Suprapubic skin (tissue), 4 donors: ENCODE results near the gene ZDHHC22.

Experiments
- EP300 ChIP-seq: sonication (generic); formaldehyde crosslinking; IDR thresholded peaks from one replicate; pipeline ENCODE4 v1.6.1; 2017; ENCODE audit warnings: antibody characterized with exemption
- POLR2A ChIP-seq, 2 donors: fragments of 450-650 bp; IDR thresholded peaks; one replicate each; pipeline ENCODE4 v1.6.1; 2017; ENCODE audit warnings: antibody characterized with exemption in 2 of 2, mild to moderate bottlenecking in 2 of 2, moderate library complexity in 2 of 2
- POLR2AphosphoS5 ChIP-seq, 3 donors: sonication (generic); formaldehyde crosslinking; IDR thresholded peaks; one replicate each; pipeline ENCODE4 v1.6.1; 2017; ENCODE audit warnings: antibody characterized with exemption in 3 of 3
- TF ChIP-seq, protein P1 (sequence below), 2 donors: fragments of 200-600 bp in 1 of 2; fragments of 450-650 bp in 1 of 2; sonication (generic) in 1 of 2; IDR thresholded peaks; one replicate each; pipeline ENCODE4 v1.5.1; 2016 to 2019; ENCODE audit warnings: antibody characterized with exemption in 2 of 2, mild to moderate bottlenecking in 1 of 2, moderate library complexity in 1 of 2

DNA sequence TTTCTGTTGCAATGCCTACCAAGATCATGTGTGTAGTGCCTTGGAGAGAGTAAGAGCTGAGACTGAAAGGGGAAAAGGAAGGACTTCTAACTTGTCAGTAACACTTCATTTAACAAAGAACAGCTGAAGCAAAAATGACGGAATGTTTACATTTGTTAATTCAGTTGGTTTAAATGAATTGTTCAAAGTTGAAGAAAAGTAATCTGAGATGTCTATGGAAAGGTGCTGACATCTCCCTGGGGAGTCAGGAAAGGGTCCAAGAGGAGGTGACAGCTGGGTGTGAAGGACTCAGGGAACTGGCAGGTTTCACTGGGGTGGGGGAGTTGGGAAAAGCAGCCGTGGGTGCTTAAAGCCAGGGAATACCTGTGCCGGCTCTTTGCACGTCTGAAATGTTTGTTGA lies 47.9 kb upstream of the ZDHHC22 start:
- TF ChIP-seq EP300 (no peak), POLR2A (IDR thresholded peaks at IDR 0.05) (no peak), POLR2AphosphoS5 (IDR thresholded peaks at IDR 0.05) (no peak)
- TF ChIP-seq, protein P1, sequence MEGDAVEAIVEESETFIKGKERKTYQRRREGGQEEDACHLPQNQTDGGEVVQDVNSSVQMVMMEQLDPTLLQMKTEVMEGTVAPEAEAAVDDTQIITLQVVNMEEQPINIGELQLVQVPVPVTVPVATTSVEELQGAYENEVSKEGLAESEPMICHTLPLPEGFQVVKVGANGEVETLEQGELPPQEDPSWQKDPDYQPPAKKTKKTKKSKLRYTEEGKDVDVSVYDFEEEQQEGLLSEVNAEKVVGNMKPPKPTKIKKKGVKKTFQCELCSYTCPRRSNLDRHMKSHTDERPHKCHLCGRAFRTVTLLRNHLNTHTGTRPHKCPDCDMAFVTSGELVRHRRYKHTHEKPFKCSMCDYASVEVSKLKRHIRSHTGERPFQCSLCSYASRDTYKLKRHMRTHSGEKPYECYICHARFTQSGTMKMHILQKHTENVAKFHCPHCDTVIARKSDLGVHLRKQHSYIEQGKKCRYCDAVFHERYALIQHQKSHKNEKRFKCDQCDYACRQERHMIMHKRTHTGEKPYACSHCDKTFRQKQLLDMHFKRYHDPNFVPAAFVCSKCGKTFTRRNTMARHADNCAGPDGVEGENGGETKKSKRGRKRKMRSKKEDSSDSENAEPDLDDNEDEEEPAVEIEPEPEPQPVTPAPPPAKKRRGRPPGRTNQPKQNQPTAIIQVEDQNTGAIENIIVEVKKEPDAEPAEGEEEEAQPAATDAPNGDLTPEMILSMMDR (IDR thresholded peaks at IDR 0.05), result no peak
